Small intestine (tissue), 7 donors: ENCODE data around the gene ENPP5. TPM values are rescaled to one million over a fixed set of nuclear protein-coding genes. Genes with fewer than 3 reads are reported as not detected.
A peak's percentile ranks its signal among the peaks of the same experiment; 100 is the strongest.

ENCODE experiments used
- DNase-seq, 2 donors: peaks; one replicate each; pipeline versions ENCODE4 v3.0.0 to v3.0.0-alpha.2; 2013
- FAIRE-seq: peaks from 2 replicates; lab custom pipeline; 2012; peaks lifted over from hg19 to GRCh38; lab: Jason Lieb, UNC
- H3K27ac ChIP-seq, 3 donors: one replicate each; pipeline ENCODE4 v1.5.1; 2013; ENCODE audit warnings: low read length in 2 of 3, mild to moderate bottlenecking in 2 of 3, control low read depth in 1 of 3, inconsistent platforms in 1 of 3, low read depth in 1 of 3, moderate library complexity in 1 of 3
- H3K27me3 ChIP-seq, 3 donors: one replicate each; pipeline ENCODE4 v1.6.1; 2013; ENCODE audit warnings: low read length in 3 of 3, inconsistent platforms in 1 of 3; ENCODE audit not compliant: control insufficient read depth in 3 of 3, insufficient read depth in 3 of 3
- H3K36me3 ChIP-seq, 3 donors: one replicate each; pipeline ENCODE4 v1.6.1; 2013; ENCODE audit warnings: low read length in 3 of 3, inconsistent platforms in 1 of 3, low read depth in 1 of 3, mild to moderate bottlenecking in 1 of 3, moderate library complexity in 1 of 3; ENCODE audit not compliant: control insufficient read depth in 3 of 3, insufficient read depth in 2 of 3
- H3K4me1 ChIP-seq, 3 donors: one replicate each; pipeline ENCODE4 v1.6.1; 2013; ENCODE audit warnings: low read length in 2 of 3, inconsistent platforms in 1 of 3, low read depth in 1 of 3, mild to moderate bottlenecking in 1 of 3, moderate library complexity in 1 of 3; ENCODE audit not compliant: control insufficient read depth in 3 of 3, insufficient read depth in 2 of 3
- H3K4me3 ChIP-seq, 3 donors: one replicate each; pipeline ENCODE4 v1.5.1; 2013; ENCODE audit warnings: low read length in 3 of 3, control low read depth in 1 of 3, inconsistent platforms in 1 of 3, low read depth in 1 of 3, mild to moderate bottlenecking in 1 of 3, moderate library complexity in 1 of 3
- H3K9me3 ChIP-seq, 2 donors: one replicate each; pipeline ENCODE4 v1.6.1; 2013; ENCODE audit warnings: low read depth in 1 of 2, low read length in 1 of 2; ENCODE audit not compliant: control insufficient read depth in 2 of 2, insufficient read depth in 1 of 2
- WGBS, 3 donors: extraction: QIAGEN DNeasy Blood & Tissue Kit; methylation state at CpG; one replicate each; pipeline ENCODE4 v1.1.7; 2013; 5-methylcytosine and 5-hydroxymethylcytosine counted together
- polyA plus RNA-seq, 4 donors: library from polyadenylated mRNA; stranded (reverse) in 3 of 4; unstranded in 1 of 4; fragments of 200-250 nt in 3 of 4; fragments of 120-200 nt in 1 of 4; gene quantifications; one replicate each; pipeline versions ENCODE4 v1.2.1 to v1.2.3, GENCODE V29; 2013
- donor health status: healthy with polysubstance abuse.
- donor health status: control.
- donor health status: control.
- donor health status: Bipolar disorder and iron deficiency.
- donor health status: healthy.

ENPP5 gene
- polyA plus RNA-seq, 4 donors: 0.67 to 10.4 (median 1.1) TPM

- Histone ChIP-seq H3K36me3 (no peaks in the 10 kb centered on the region), H3K4me3 (no peak overlapping the region), H3K27me3 (no peaks in the 10 kb centered on the region), H3K4me1 (no peaks in the 10 kb centered on the region), H3K27ac (no peak overlapping the region), H3K9me3 (no peaks in the 10 kb centered on the region)
- WGBS, 3 donors: 82 to 90% (median 88%) methylated on average over 2 of the region's 2 CpGs
- DNase-seq (no peak), FAIRE-seq (no peak)
Observed at GRCh38 chr6:46116289-46116688, 54.5 kb downstream of the ENPP5 start.

DNA sequence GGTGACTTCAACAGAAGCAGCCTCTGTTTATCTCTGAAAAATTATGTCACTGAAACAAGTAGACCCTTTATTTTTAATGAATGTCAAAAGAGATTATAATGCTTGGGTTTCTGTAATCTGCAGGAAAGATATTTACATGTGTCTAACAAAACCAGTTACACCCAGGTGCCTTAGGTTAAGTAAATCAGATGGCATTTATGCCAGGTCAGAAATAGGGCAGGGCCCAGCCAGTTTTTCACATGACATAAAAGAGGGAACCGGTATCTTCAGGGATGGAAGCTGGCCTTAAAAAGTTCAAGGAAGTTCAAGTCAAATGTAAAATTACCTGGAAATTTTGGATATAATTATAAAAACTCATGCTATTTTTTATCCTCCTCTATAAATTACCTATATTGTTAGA, 55.1 kb downstream of the ENPP5 start:
- no peak overlapping the region for H3K27ac ChIP-seq
- no peak overlapping the region for H3K4me3 ChIP-seq
- 87 to 92% (median 88%) methylated on average over 1 of the region's 1 CpG for WGBS, 3 donors
- no peaks in the 10 kb centered on the region for H3K27me3 ChIP-seq
- DNase-seq: no peak
- no peaks in the 10 kb centered on the region for H3K36me3 ChIP-seq
- H3K9me3 ChIP-seq: no peaks in the 10 kb centered on the region
- FAIRE-seq: no peak
- H3K4me1 ChIP-seq: no peaks in the 10 kb centered on the region

GRCh38 chr6:46113370-46113769, 57.4 kb downstream of the ENPP5 start:
- DNase-seq (peak; percentile 42 to 58), FAIRE-seq (no peak)
- Histone ChIP-seq H3K36me3 (no peaks in the 10 kb centered on the region), H3K9me3 (no peaks in the 10 kb centered on the region), H3K4me3 (no peak overlapping the region), H3K27me3 (no peaks in the 10 kb centered on the region), H3K4me1 (no peaks in the 10 kb centered on the region), H3K27ac (no peak overlapping the region)
- 40 to 63% (median 44%) methylated on average over 1 of the region's 1 CpG for WGBS, 3 donors

Other genes starting within 250 kb of the ENPP5 start
- 10 to 100 TPM in 3 of 4 donors, 1 to 10 TPM in 1; 9.3 to 65.7 (median 21.8) TPM for gene CLIC5, start 155.1 kb downstream of the ENPP5 start, polyA plus RNA-seq
- 10 to 100 TPM in 1 of 4 donors, 1 to 10 TPM in 3; 4.0 to 14.4 (median 6.6) TPM for gene ENPP4, start 41.0 kb downstream of the ENPP5 start, polyA plus RNA-seq